Measurements from ENCODE around the gene BRD3.
"Not testable (repeated sequence)": the region's sequence is repeated elsewhere in the genome, so short reads cannot be mapped to it uniquely, and the experiment has no call there.

BRD3 gene

DNA sequence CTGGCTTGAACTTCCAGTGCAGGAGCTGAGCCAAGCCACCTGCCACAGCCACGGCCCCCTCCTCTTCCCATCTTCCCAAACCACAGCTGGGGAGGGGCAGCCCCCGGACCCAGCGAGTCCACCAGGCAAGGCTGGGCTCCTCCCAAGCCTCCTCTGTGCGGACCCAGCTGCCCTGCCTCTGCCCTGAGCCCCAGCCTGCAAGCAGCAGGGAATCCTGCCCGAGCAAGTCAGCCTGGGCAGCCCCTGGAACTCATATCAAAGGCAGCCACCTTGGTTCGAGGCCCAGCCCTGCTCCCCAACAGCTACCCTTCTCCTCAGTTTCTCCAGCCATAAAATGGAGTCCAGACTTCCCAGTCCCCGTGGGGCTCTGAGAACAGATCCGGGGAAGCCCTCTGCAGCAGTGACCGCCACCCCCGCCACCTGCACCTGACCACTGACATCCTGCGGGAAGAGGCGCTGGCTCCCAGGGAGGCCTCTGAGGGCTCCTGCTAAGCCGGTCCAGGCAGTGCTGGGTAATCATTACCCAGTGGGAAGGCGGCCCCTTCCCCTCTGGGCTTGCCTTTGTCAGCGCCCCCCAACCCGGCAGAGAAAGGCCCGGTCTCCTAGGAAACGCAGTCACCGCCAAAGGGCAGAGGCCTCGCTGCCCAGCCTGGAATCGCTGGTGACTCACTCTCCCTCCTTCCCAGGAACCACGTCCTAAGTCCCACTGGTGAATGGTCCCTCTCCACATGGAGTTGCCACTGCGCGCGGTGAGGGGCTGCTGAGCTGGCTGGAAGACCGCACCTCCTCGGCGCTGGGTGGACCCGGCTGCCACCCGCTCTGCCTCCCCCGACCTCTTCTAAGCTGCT lies 77.2 kb downstream of the BRD3 start:
- peak overlapping the region; percentile 80 for H3K4me3 ChIP-seq (ENCODE audit: insufficient read depth, low read length, poor library complexity, severe bottlenecking)
- peak overlapping the region; percentile 83 for H3K9ac ChIP-seq (ENCODE audit: low read length)
- peaks cover 59% of the 10 kb centered on the region for H3K79me2 ChIP-seq (ENCODE audit: insufficient read depth, low read length)

DNA sequence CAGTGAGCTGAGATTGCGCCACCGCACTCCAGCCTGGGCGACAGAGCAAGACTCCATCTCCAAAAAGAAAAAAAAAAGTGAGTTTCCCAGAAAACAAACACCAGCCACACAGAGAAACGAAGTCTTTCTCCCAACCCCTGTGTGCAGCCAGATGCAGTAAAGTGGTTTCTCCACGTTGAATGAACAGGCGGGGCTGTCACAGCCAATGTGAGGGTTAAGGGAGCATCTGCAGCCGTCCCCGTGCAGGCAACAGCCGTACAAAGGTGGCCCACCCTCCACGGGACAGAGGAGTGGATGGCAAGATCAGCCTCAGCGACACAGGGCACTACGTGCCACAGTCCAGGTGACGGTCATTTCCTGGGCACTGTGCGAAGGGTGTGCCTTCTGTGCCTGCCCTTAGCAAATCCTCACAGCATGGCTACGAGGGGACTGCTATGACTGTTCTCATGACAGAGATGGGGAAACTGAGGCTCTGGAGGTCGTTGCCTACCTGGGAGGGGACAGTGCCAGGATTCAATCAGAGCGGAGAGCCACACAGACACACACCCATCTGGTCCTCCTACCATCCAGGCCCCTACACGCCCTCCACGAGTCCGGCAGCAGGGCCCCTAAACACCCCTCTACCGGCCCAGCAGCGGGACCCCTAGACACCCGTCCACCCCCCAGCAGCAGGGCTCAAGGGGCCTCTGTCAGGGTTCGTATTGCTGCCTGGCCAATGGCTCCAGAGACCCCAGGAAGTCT lies 78.0 kb downstream of the BRD3 start:
- no peak overlapping the region for H2AFZ ChIP-seq (ENCODE audit: low read depth, low read length, severe bottlenecking)
- peak overlapping the region; percentile 87 for H3K4me2 ChIP-seq (ENCODE audit: low read depth, low read length, poor library complexity, severe bottlenecking)
- H3K9me3 ChIP-seq (ENCODE audit: insufficient read depth, low read length): no peaks in the 10 kb centered on the region
- H3K36me3 ChIP-seq (ENCODE audit: low read length): no peaks in the 10 kb centered on the region
- no peaks in the 10 kb centered on the region for H3K9me2 ChIP-seq (replicated peaks; ENCODE audit: insufficient read depth, low read length)
- H3K4me3 ChIP-seq (ENCODE audit: insufficient read depth, low read length, poor library complexity, severe bottlenecking): peak overlapping the region; percentile 80
- TF ChIP-seq EZH2phosphoT487 (conservative IDR thresholded peaks at IDR 0.05; ENCODE audit: low read length): no peak
- TF ChIP-seq, protein P1, sequence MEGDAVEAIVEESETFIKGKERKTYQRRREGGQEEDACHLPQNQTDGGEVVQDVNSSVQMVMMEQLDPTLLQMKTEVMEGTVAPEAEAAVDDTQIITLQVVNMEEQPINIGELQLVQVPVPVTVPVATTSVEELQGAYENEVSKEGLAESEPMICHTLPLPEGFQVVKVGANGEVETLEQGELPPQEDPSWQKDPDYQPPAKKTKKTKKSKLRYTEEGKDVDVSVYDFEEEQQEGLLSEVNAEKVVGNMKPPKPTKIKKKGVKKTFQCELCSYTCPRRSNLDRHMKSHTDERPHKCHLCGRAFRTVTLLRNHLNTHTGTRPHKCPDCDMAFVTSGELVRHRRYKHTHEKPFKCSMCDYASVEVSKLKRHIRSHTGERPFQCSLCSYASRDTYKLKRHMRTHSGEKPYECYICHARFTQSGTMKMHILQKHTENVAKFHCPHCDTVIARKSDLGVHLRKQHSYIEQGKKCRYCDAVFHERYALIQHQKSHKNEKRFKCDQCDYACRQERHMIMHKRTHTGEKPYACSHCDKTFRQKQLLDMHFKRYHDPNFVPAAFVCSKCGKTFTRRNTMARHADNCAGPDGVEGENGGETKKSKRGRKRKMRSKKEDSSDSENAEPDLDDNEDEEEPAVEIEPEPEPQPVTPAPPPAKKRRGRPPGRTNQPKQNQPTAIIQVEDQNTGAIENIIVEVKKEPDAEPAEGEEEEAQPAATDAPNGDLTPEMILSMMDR (IDR thresholded peaks at IDR 0.05; ENCODE audit: insufficient read depth, low read length, poor library complexity, severe bottlenecking): no peak
- no peaks in the 10 kb centered on the region for H3F3A ChIP-seq (ENCODE audit: insufficient read depth)
- H3K79me2 ChIP-seq (ENCODE audit: insufficient read depth, low read length): peaks cover 66% of the 10 kb centered on the region
- no peaks in the 10 kb centered on the region for H3K27me3 ChIP-seq (ENCODE audit: low read length)
- peak overlapping the region; percentile 75 for H3K27ac ChIP-seq (ENCODE audit: low read depth, low read length)
- H4K20me1 ChIP-seq (ENCODE audit: low read depth, low read length): peaks cover 4% of the 10 kb centered on the region; the same call in 1 of the 2 replicates
- peak overlapping the region; percentile 83 for H3K9ac ChIP-seq (ENCODE audit: low read length)

More for the DNA sequence above, 77.2 kb downstream of the BRD3 start:
- peaks cover 3% of the 10 kb centered on the region; the same call in 1 of the 2 replicates for H4K20me1 ChIP-seq (ENCODE audit: low read depth, low read length)
- no peaks in the 10 kb centered on the region for H3K36me3 ChIP-seq (ENCODE audit: low read length)
- H3K9me3 ChIP-seq (ENCODE audit: insufficient read depth, low read length): no peaks in the 10 kb centered on the region
- H3K9me2 ChIP-seq (replicated peaks; ENCODE audit: insufficient read depth, low read length): no peaks in the 10 kb centered on the region
- no peak overlapping the region for H2AFZ ChIP-seq (ENCODE audit: low read depth, low read length, severe bottlenecking)
- no peaks in the 10 kb centered on the region for H3F3A ChIP-seq (ENCODE audit: insufficient read depth)
- no peak for TF ChIP-seq EZH2phosphoT487 (conservative IDR thresholded peaks at IDR 0.05; ENCODE audit: low read length)
- TF ChIP-seq, protein P1 (IDR thresholded peaks at IDR 0.05; ENCODE audit: insufficient read depth, low read length, poor library complexity, severe bottlenecking): no peak
- no peaks in the 10 kb centered on the region for H3K27me3 ChIP-seq (ENCODE audit: low read length)
- H3K4me2 ChIP-seq (ENCODE audit: low read depth, low read length, poor library complexity, severe bottlenecking): peak overlapping the region; percentile 87
- H3K27ac ChIP-seq (ENCODE audit: low read depth, low read length): peak overlapping the region; percentile 75

DNA sequence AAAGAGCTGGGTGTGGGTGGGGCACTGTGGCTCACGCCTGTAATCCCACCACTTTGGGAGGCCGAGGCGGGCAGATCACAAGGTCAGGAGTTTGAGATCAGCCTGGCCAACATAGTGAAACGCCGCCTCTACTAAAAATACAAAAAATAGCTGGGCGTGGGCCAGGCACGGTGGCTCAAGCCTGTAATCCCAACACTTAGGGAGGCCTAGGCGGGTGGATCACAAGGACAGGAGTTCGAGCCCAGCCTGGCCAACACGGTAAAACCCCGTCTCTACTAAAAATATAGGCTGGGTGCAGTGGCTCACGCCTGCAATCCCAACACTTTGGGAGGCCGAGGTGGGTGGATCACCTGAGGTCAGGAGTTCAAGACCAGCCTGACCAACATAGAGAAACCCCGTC lies 79.1 kb downstream of the BRD3 start:
- not testable (repeated sequence) for H3K4me3 ChIP-seq (ENCODE audit: insufficient read depth, low read length, poor library complexity, severe bottlenecking); H3K4me2 ChIP-seq (ENCODE audit: low read depth, low read length, poor library complexity, severe bottlenecking); H3K9me2 ChIP-seq (replicated peaks; ENCODE audit: insufficient read depth, low read length); H3K27ac ChIP-seq (ENCODE audit: low read depth, low read length); H3K9ac ChIP-seq (ENCODE audit: low read length); H2AFZ ChIP-seq (ENCODE audit: low read depth, low read length, severe bottlenecking); H3K36me3 ChIP-seq (ENCODE audit: low read length); H3K27me3 ChIP-seq (ENCODE audit: low read length); H3F3A ChIP-seq (ENCODE audit: insufficient read depth); H3K9me3 ChIP-seq (ENCODE audit: insufficient read depth, low read length); H4K20me1 ChIP-seq (ENCODE audit: low read depth, low read length)
- peaks cover 75% of the 10 kb centered on the region for H3K79me2 ChIP-seq (ENCODE audit: insufficient read depth, low read length)
